Tibial nerve (tissue), 4 donors: ENCODE data around the gene TRIM34.

Source experiments
- CTCF ChIP-seq, 5 experiments: fragments of 200-600 bp in 3 of 5; fragments of 450-650 bp in 2 of 5; sonication (generic) in 3 of 5; IDR thresholded peaks; one replicate each; pipeline ENCODE4 v1.5.1; 2016 to 2019; ENCODE audit warnings: antibody characterized with exemption in 5 of 5, mild to moderate bottlenecking in 3 of 5, moderate library complexity in 2 of 5
- EP300 ChIP-seq, 2 donors: sonication (generic); formaldehyde crosslinking; IDR thresholded peaks; one replicate each; pipeline ENCODE4 v1.6.1; 2017; ENCODE audit warnings: antibody characterized with exemption in 2 of 2, mild to moderate bottlenecking in 1 of 2

GRCh38 chr11:5684646-5685362 lies 60.0 kb downstream of the TRIM34 start, which contains the start of gene TRIM5:
- TF ChIP-seq CTCF (IDR thresholded peaks at IDR 0.05) (peak; percentile 56 to 74 (median 58)), EP300 (IDR thresholded peaks at IDR 0.05) (peak; percentile 71 to 89)
